ENCODE data around the gene PEMT. TPM values are rescaled to one million over a fixed set of nuclear protein-coding genes. Genes with fewer than 3 reads are reported as not detected.
A peak's percentile ranks its signal among the peaks of the same experiment; 100 is the strongest.

Gene PEMT
- total and polyA plus RNA-seq, 7 donors: 15.9 to 79.0 (median 26.0) TPM

GRCh38 chr17:17514993-17515933 is 76.2 kb downstream of the PEMT start:
- no peaks in the 10 kb centered on the region for H3K36me3 ChIP-seq (ENCODE audit: insufficient read depth in 1 of 2, low read depth in 1 of 2)
- no peaks in the 10 kb centered on the region for H3K4me1 ChIP-seq
- DNase-seq (peak; percentile 56 to 59), ATAC-seq (peak in 2 of 4 donors; percentile 38 to 54)
- no peak for TF ChIP-seq CTCF (IDR thresholded peaks at IDR 0.05)
- no peaks in the 10 kb centered on the region for H3K27me3 ChIP-seq (ENCODE audit: insufficient read depth in 3 of 3, low read length in 2 of 3)
- no peak overlapping the region for H3K4me3 ChIP-seq
- 87 to 91% (median 90%) methylated on average over 21 of the region's 21 CpGs for WGBS, 3 donors
- intact Hi-C loops (cut with DNase I): no loop called here
- H3K27ac ChIP-seq: peak overlapping the region; percentile 17
- no peaks in the 10 kb centered on the region for H3K9me3 ChIP-seq

- Histone ChIP-seq H3K27ac (no peak overlapping the region), H3K9me3 (no peaks in the 10 kb centered on the region), H3K4me1 (no peaks in the 10 kb centered on the region), H3K27me3 (ENCODE audit: insufficient read depth in 3 of 3, low read length in 2 of 3) (no peaks in the 10 kb centered on the region), H3K4me3 (no peak overlapping the region), H3K36me3 (ENCODE audit: insufficient read depth in 1 of 2, low read depth in 1 of 2) (no peaks in the 10 kb centered on the region)
- 92 to 93% (median 92%) methylated on average over 15 to 16 of the region's 16 CpGs for WGBS, 3 donors
- intact Hi-C loops (cut with DNase I): no loop called here
- DNase-seq: peak; percentile 9 to 51
- no peak for ATAC-seq
- no peak for TF ChIP-seq CTCF (IDR thresholded peaks at IDR 0.05)
These were observed 77.0 kb downstream of the PEMT start for GRCh38 chr17:17514361-17514992.

- H3K36me3 ChIP-seq (ENCODE audit: insufficient read depth in 1 of 2, low read depth in 1 of 2): no peaks in the 10 kb centered on the region
- TF ChIP-seq CTCF (IDR thresholded peaks at IDR 0.05): no peak
- ATAC-seq: no peak
- H3K9me3 ChIP-seq: no peaks in the 10 kb centered on the region
- H3K27me3 ChIP-seq (ENCODE audit: insufficient read depth in 3 of 3, low read length in 2 of 3): no peaks in the 10 kb centered on the region
- 97 to 99% (median 99%) methylated on average over 7 of the region's 7 CpGs for WGBS, 3 donors
- no peak overlapping the region for H3K4me3 ChIP-seq
- DNase-seq: peak in 1 of 2 donors; percentile 39
- intact Hi-C loops (cut with DNase I): no loop called here
- H3K4me1 ChIP-seq: no peaks in the 10 kb centered on the region
- H3K27ac ChIP-seq: no peak overlapping the region
These were observed 77.9 kb downstream of the PEMT start for GRCh38 chr17:17513626-17514025.

GRCh38 chr17:17512866-17513265 is 78.6 kb downstream of the PEMT start:
- TF ChIP-seq CTCF (IDR thresholded peaks at IDR 0.05): no peak
- ATAC-seq: no peak

More at GRCh38 chr17:17512866-17513265, 78.6 kb downstream of the PEMT start:
- 94 to 99% (median 97%) methylated on average over 5 of the region's 5 CpGs for WGBS, 3 donors
- no peak overlapping the region for H3K27ac ChIP-seq
- H3K4me3 ChIP-seq: no peak overlapping the region
- no peaks in the 10 kb centered on the region for H3K4me1 ChIP-seq
- no peaks in the 10 kb centered on the region for H3K27me3 ChIP-seq (ENCODE audit: insufficient read depth in 3 of 3, low read length in 2 of 3)
- intact Hi-C loops (cut with DNase I): no loop called here
- H3K36me3 ChIP-seq (ENCODE audit: insufficient read depth in 1 of 2, low read depth in 1 of 2): no peaks in the 10 kb centered on the region
- H3K9me3 ChIP-seq: no peaks in the 10 kb centered on the region
- peak; percentile 4 to 18 for DNase-seq

All from psoas muscle (tissue), 8 donors.